GM06990 (cell line): Measurements from ENCODE around the gene BCAP31.
"Not testable (repeated sequence)": the region's sequence is repeated elsewhere in the genome, so short reads cannot be mapped to it uniquely, and the experiment has no call there.

Experiments
- DNase-seq: peaks from one replicate; pipeline ENCODE4 v3.0.0-alpha.2; 2011; ENCODE audit not compliant: insufficient read length; ENCODE audit errors: extremely low read depth
- H3K27me3 ChIP-seq: replicated peaks from 2 replicates; pipeline ENCODE4 v1.6.0; 2011; ENCODE audit warnings: low read length; ENCODE audit not compliant: control insufficient read depth, insufficient read depth
- H3K36me3 ChIP-seq: 2 replicates; pipeline ENCODE4 v1.5.1; 2011; ENCODE audit warnings: low read length; ENCODE audit not compliant: control insufficient read depth, insufficient read depth
- H3K4me3 ChIP-seq: replicated peaks from 2 replicates; pipeline ENCODE4 v1.5.1; 2011; ENCODE audit warnings: low read depth, mild to moderate bottlenecking, control low read depth, low read length
- CTCF ChIP-seq: IDR thresholded peaks from 2 replicates; pipeline ENCODE4 v1.5.1; 2011; ENCODE audit warnings: low read length, control low read depth, mild to moderate bottlenecking, inconsistent platforms; ENCODE audit not compliant: insufficient read depth, poor library complexity, severe bottlenecking

Gene BCAP31

GRCh38 chrX:153693216-153694086, 30.7 kb downstream of the BCAP31 start:
- H3K4me3 ChIP-seq = no peak overlapping the region
- no peaks in the 10 kb centered on the region for H3K36me3 ChIP-seq
- TF ChIP-seq CTCF = no peak
- no peak for DNase-seq
- H3K27me3 ChIP-seq = no peaks in the 10 kb centered on the region

- Histone ChIP-seq H3K36me3 (no peaks in the 10 kb centered on the region), H3K4me3 (no peak overlapping the region), H3K27me3 (no peaks in the 10 kb centered on the region)
- no peak for TF ChIP-seq CTCF
- no peak for DNase-seq
Measured at GRCh38 chrX:153692611-153693156, 31.5 kb downstream of the BCAP31 start.

- no peak for TF ChIP-seq CTCF
- no peak for DNase-seq
- no peak overlapping the region for H3K4me3 ChIP-seq
- H3K27me3 ChIP-seq = no peaks in the 10 kb centered on the region
- no peaks in the 10 kb centered on the region for H3K36me3 ChIP-seq
Measured at GRCh38 chrX:153692003-153692402, 32.2 kb downstream of the BCAP31 start.

- H3K36me3 ChIP-seq, H3K27me3 ChIP-seq, DNase-seq, H3K4me3 ChIP-seq: not testable (repeated sequence)
Measured at GRCh38 chrX:153691032-153691827, 33.0 kb downstream of the BCAP31 start.

GRCh38 chrX:153690466-153690865, 33.7 kb downstream of the BCAP31 start:
- Histone ChIP-seq H3K4me3 (no peak overlapping the region), H3K27me3 (no peaks in the 10 kb centered on the region; the same call in 1 of the 2 replicates), H3K36me3 (no peaks in the 10 kb centered on the region)
- DNase-seq = no peak
- TF ChIP-seq CTCF = no peak
